OCI-LY1 (cell line): ENCODE results near the gene ARHGAP32.

ENCODE experiments used
- H2AFZ ChIP-seq: fragments of 200-600 bp; sonication (generic), shearing (Covaris generic); 2 replicates; pipeline ENCODE4 v1.6.0; 2014; ENCODE audit warnings: antibody characterized with exemption, mild to moderate bottlenecking, low read length
- H3F3A ChIP-seq: fragments of 200-600 bp; sonication (generic), shearing (Covaris generic); 2 replicates; pipeline ENCODE4 v1.6.0; 2014; ENCODE audit warnings: mild to moderate bottlenecking, antibody characterized with exemption, low read length, moderate library complexity; ENCODE audit not compliant: insufficient read depth
- H3K27ac ChIP-seq: fragments of 200-600 bp; sonication (generic); 2 replicates; pipeline ENCODE4 v1.5.1; 2014; ENCODE audit warnings: low read length, mixed run types, mild to moderate bottlenecking, low read depth; ENCODE audit not compliant: poor library complexity, severe bottlenecking
- H3K27me3 ChIP-seq: fragments of 200-600 bp; sonication (generic); 2 replicates; pipeline ENCODE4 v1.6.0; 2014; ENCODE audit warnings: antibody characterized with exemption, mild to moderate bottlenecking, low read length, moderate library complexity; ENCODE audit not compliant: insufficient read depth
- H3K36me3 ChIP-seq: fragments of 200-600 bp; sonication (generic); 2 replicates; pipeline ENCODE4 v1.6.1; 2014; ENCODE audit warnings: mild to moderate bottlenecking, antibody characterized with exemption, low read length, moderate library complexity, mixed read lengths; ENCODE audit not compliant: insufficient read depth
- H3K4me1 ChIP-seq: fragments of 200-600 bp; sonication (generic); 2 replicates; pipeline ENCODE4 v1.5.1; 2014; ENCODE audit warnings: mild to moderate bottlenecking, low read length, moderate library complexity; ENCODE audit not compliant: insufficient read depth, severe bottlenecking
- H3K4me2 ChIP-seq: fragments of 200-600 bp; sonication (generic), shearing (Covaris generic); 2 replicates; pipeline ENCODE4 v1.6.1; 2014; ENCODE audit warnings: low read length
- H3K4me3 ChIP-seq: fragments of 200-600 bp; sonication (generic); 2 replicates; pipeline ENCODE4 v1.5.1; 2014; ENCODE audit warnings: low read length, low read depth, mild to moderate bottlenecking, mixed read lengths; ENCODE audit not compliant: poor library complexity, severe bottlenecking
- H3K79me2 ChIP-seq: fragments of 200-600 bp; shearing (Covaris generic); 2 replicates; pipeline ENCODE4 v1.6.1; 2016; ENCODE audit warnings: mixed run types, low read length, mixed read lengths; ENCODE audit not compliant: insufficient read depth
- H3K9ac ChIP-seq: fragments of 200-600 bp; sonication (generic), shearing (Covaris generic); 2 replicates; pipeline ENCODE4 v1.6.1; 2014; ENCODE audit warnings: mild to moderate bottlenecking, low read length, mixed read lengths
- H3K9me2 ChIP-seq: fragments of 200-600 bp; sonication (generic), shearing (Covaris generic); 2 replicates; pipeline ENCODE4 v1.6.1; 2014; ENCODE audit warnings: low read depth, mild to moderate bottlenecking, low read length, mixed read lengths
- H3K9me3 ChIP-seq: fragments of 200-600 bp; shearing (Covaris generic); 2 replicates; pipeline ENCODE4 v1.6.1; 2014; ENCODE audit warnings: low read length, mixed read lengths
- H4K20me1 ChIP-seq: fragments of 200-600 bp; sonication (generic), shearing (Covaris generic); 2 replicates; pipeline ENCODE4 v1.6.0; 2016; ENCODE audit warnings: mild to moderate bottlenecking, low read length; ENCODE audit not compliant: insufficient read depth
- EZH2 ChIP-seq: fragments of 200-600 bp; sonication (generic), shearing (Covaris generic); IDR thresholded peaks from 2 replicates; pipeline ENCODE4 v1.8.0; 2017; ENCODE audit warnings: borderline replicate concordance, mixed run types, mild to moderate bottlenecking, antibody characterized with exemption, low read length, moderate library complexity, mixed read lengths
- TF ChIP-seq, protein P1 (sequence below): fragments of 200-600 bp; sonication (generic), shearing (Covaris generic); IDR thresholded peaks from 2 replicates; pipeline ENCODE4 v1.5.1; 2017; ENCODE audit warnings: mild to moderate bottlenecking, antibody characterized with exemption, low read length, moderate library complexity, mixed read lengths

Gene ARHGAP32

DNA sequence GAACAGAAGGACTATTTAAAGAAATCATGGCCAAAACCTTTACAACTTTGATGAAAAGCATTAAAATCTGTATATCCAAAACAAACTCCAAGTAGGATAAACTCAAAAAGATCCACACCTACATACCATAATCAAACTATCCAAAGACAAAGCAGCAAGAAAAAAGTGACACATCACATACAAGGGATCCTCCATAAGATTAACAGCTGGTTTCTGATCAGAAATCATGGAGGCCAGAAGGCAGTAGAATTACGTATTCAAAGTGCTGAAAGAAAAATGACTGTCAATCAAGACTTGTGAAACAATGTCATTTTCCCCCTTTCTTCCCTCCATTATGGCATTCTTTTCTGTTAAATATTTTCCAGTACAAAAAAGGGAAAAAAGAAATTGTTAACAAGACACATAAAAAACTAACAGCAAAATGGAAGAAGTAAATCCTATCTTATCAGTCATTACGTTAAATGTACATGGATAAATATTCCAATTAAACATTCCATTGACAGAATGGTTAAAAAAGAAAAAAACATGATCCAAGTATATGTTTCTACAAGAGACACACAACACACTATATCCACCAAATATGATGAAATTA lies 34.2 kb upstream of the ARHGAP32 start:
- no peaks in the 10 kb centered on the region for H3K79me2 ChIP-seq
- no peaks in the 10 kb centered on the region for H3F3A ChIP-seq
- H3K4me1 ChIP-seq: no peaks in the 10 kb centered on the region
- no peaks in the 10 kb centered on the region for H3K36me3 ChIP-seq
- no peak overlapping the region for H3K4me2 ChIP-seq
- no peaks in the 10 kb centered on the region for H4K20me1 ChIP-seq
- H2AFZ ChIP-seq: no peak overlapping the region
- H3K27me3 ChIP-seq: no peaks in the 10 kb centered on the region
- H3K9me3 ChIP-seq: no peaks in the 10 kb centered on the region
- no peaks in the 10 kb centered on the region for H3K9me2 ChIP-seq
- no peak overlapping the region for H3K9ac ChIP-seq
- H3K4me3 ChIP-seq: no peak overlapping the region
- no peak for TF ChIP-seq EZH2
- TF ChIP-seq, protein P1, sequence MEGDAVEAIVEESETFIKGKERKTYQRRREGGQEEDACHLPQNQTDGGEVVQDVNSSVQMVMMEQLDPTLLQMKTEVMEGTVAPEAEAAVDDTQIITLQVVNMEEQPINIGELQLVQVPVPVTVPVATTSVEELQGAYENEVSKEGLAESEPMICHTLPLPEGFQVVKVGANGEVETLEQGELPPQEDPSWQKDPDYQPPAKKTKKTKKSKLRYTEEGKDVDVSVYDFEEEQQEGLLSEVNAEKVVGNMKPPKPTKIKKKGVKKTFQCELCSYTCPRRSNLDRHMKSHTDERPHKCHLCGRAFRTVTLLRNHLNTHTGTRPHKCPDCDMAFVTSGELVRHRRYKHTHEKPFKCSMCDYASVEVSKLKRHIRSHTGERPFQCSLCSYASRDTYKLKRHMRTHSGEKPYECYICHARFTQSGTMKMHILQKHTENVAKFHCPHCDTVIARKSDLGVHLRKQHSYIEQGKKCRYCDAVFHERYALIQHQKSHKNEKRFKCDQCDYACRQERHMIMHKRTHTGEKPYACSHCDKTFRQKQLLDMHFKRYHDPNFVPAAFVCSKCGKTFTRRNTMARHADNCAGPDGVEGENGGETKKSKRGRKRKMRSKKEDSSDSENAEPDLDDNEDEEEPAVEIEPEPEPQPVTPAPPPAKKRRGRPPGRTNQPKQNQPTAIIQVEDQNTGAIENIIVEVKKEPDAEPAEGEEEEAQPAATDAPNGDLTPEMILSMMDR: no peak
- H3K27ac ChIP-seq: no peak overlapping the region

DNA sequence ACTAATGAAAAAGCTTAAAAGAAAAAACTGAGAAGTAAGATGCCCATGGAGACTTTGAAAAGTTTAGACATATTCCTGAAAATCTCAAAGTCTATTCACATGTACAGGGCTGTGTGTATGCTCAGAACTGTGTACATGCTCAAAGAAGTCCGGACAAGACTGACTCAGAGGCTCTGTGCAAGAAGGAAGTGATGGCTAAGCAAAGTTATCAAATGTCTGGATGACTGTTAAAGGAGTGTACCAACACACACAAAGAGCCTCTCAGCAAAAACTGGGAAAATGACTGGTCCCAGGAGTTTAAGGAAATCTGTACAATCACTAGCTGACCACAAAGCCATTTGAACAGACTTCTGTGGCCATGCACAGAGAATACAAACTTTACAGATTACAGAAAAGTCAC lies 33.1 kb upstream of the ARHGAP32 start:
- no peaks in the 10 kb centered on the region for H3K36me3 ChIP-seq
- H3K4me1 ChIP-seq: no peaks in the 10 kb centered on the region
- H3K9me2 ChIP-seq: no peaks in the 10 kb centered on the region
- H3K27ac ChIP-seq: no peak overlapping the region
- no peak overlapping the region for H3K4me2 ChIP-seq
- no peaks in the 10 kb centered on the region for H3K9me3 ChIP-seq
- H2AFZ ChIP-seq: no peak overlapping the region
- TF ChIP-seq, protein P1: no peak
- TF ChIP-seq EZH2: no peak
- no peaks in the 10 kb centered on the region for H4K20me1 ChIP-seq
- no peak overlapping the region for H3K4me3 ChIP-seq
- H3K27me3 ChIP-seq: no peaks in the 10 kb centered on the region
- no peaks in the 10 kb centered on the region for H3K79me2 ChIP-seq
- H3K9ac ChIP-seq: no peak overlapping the region
- H3F3A ChIP-seq: no peaks in the 10 kb centered on the region

DNA sequence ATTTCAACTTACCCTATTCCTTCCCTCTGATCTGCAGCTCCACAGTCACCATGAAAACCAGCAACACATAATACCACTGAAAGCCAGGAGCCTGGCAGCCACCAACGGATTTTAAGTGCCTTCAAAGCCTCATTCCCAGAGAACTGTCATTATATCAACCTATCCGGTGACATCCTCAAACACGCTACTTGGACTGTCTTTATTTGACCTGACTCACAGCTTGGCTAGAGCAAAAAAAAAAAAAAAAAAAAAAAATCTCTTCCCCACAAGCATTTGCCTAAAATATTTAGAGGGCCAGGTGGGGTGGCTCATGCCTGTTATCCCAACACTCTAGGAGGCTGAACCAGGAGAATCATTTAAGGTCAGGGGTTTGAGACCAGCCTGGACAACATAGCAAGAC lies 32.4 kb upstream of the ARHGAP32 start:
- no peaks in the 10 kb centered on the region for H3K4me1 ChIP-seq
- H3K9me3 ChIP-seq: no peaks in the 10 kb centered on the region
- TF ChIP-seq, protein P1: no peak
- TF ChIP-seq EZH2: no peak
- H3K4me3 ChIP-seq: no peak overlapping the region
- H2AFZ ChIP-seq: no peak overlapping the region
- H3K9ac ChIP-seq: no peak overlapping the region
- H3K79me2 ChIP-seq: no peaks in the 10 kb centered on the region
- H4K20me1 ChIP-seq: no peaks in the 10 kb centered on the region
- H3K9me2 ChIP-seq: no peaks in the 10 kb centered on the region
- H3K36me3 ChIP-seq: no peaks in the 10 kb centered on the region
- no peaks in the 10 kb centered on the region for H3K27me3 ChIP-seq
- H3K4me2 ChIP-seq: no peak overlapping the region
- no peak overlapping the region for H3K27ac ChIP-seq
- no peaks in the 10 kb centered on the region for H3F3A ChIP-seq
